Osteoblast (primary cell): Measurements from ENCODE around the gene NOVA2. TPM values are rescaled to one million over a fixed set of nuclear protein-coding genes. Genes with fewer than 3 reads are reported as not detected.

ENCODE experiments used
- DNase-seq: peaks from one replicate; pipeline ENCODE4 v3.0.0; 2011; ENCODE audit warnings: low spot score, mixed read lengths; ENCODE audit not compliant: insufficient read length; ENCODE audit errors: missing footprints
- H2AFZ ChIP-seq: 2 replicates; pipeline ENCODE4 v1.6.0; 2011; ENCODE audit warnings: mild to moderate bottlenecking, low read length
- H3K27ac ChIP-seq: 2 replicates; pipeline ENCODE4 v1.5.1; 2011; ENCODE audit warnings: mild to moderate bottlenecking, low read depth, low read length, moderate library complexity
- H3K27me3 ChIP-seq: 2 replicates; pipeline ENCODE4 v1.6.0; 2012; ENCODE audit warnings: mild to moderate bottlenecking, control low read depth, inconsistent platforms, low read length, moderate library complexity; ENCODE audit not compliant: insufficient read depth
- H3K36me3 ChIP-seq: 2 replicates; pipeline ENCODE4 v1.5.1; 2011; ENCODE audit warnings: mild to moderate bottlenecking, low read length, control low read depth, moderate library complexity; ENCODE audit not compliant: insufficient read depth
- H3K4me1 ChIP-seq: 2 replicates; pipeline ENCODE4 v1.5.1; 2011; ENCODE audit warnings: mild to moderate bottlenecking, low read length, control low read depth, moderate library complexity; ENCODE audit not compliant: insufficient read depth
- H3K4me2 ChIP-seq: 2 replicates; pipeline ENCODE4 v1.6.0; 2011; ENCODE audit warnings: mild to moderate bottlenecking, low read length; ENCODE audit not compliant: insufficient read depth
- H3K4me3 ChIP-seq: fragments of 200-600 bp; sonication (generic); 3 replicates; pipeline ENCODE4 v1.5.1; 2012; ENCODE audit warnings: mild to moderate bottlenecking, low read length, inconsistent platforms; ENCODE audit not compliant: insufficient read depth
- H3K79me2 ChIP-seq: 2 replicates; pipeline ENCODE4 v1.6.0; 2012; ENCODE audit warnings: mild to moderate bottlenecking, low read length, control low read depth, inconsistent platforms; ENCODE audit not compliant: insufficient read depth
- H3K9me3 ChIP-seq: 2 replicates; pipeline ENCODE4 v1.5.1; 2011; ENCODE audit warnings: low read depth, low read length, control low read depth
- H4K20me1 ChIP-seq: 2 replicates; pipeline ENCODE4 v1.6.0; 2012; ENCODE audit warnings: mild to moderate bottlenecking, low read length, control low read depth; ENCODE audit not compliant: insufficient read depth
- total RNA-seq: library from RNA; depleted of rRNA; stranded (reverse); fragments of >200 nt; gene quantifications from 2 replicates; pipeline ENCODE4 v1.2.3, GENCODE V29; 2012
- TF ChIP-seq, protein P1 (sequence below): IDR thresholded peaks from 2 replicates; pipeline ENCODE4 v1.5.1; 2011; ENCODE audit warnings: mild to moderate bottlenecking, low read depth, low read length, moderate library complexity; ENCODE audit errors: extremely low read depth

Gene NOVA2
- total RNA-seq, 1 donor, result not detected

DNA sequence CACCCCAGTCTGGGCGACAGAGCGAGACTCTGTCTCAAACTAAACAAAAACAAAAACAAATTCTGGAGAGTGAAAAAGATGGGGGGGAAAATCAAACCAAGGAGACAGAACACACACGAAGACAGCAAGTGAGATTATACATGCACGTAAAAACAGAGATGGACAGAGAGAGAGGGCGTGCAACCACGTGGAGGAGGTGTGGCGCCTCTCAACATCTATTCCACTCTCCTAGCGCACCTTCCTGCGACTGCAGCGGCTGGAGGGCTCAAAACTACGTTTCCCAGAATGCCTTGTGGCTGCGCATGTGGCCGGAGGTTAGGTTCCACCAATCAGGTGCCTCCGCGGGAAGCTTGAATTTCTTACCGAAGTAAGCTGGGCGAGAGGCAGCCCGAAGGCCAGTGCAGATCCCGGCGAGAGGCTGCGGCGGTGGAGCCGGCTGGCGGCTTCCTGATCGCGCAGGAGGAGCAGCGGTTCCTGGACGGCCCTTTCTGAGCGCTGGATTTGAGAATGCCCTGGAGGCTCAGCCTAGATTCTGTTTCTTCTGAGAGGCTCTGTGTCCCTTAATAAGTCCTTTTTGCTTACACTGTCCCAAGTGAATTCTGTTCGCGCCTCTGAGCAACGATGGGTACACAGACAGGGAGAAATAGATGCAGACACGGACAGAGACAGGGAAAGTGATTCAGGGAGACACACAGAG is 46.0 kb downstream of the NOVA2 start:
- H4K20me1 ChIP-seq, result no peaks in the 10 kb centered on the region
- H3K27me3 ChIP-seq, result no peaks in the 10 kb centered on the region
- peak overlapping the region; percentile 60 for H2AFZ ChIP-seq
- no peaks in the 10 kb centered on the region for H3K4me1 ChIP-seq
- H3K36me3 ChIP-seq, result no peaks in the 10 kb centered on the region
- H3K4me3 ChIP-seq, result peak overlapping the region; percentile 21
- peak; percentile 99 for DNase-seq
- H3K9me3 ChIP-seq, result no peaks in the 10 kb centered on the region
- TF ChIP-seq, protein P1, sequence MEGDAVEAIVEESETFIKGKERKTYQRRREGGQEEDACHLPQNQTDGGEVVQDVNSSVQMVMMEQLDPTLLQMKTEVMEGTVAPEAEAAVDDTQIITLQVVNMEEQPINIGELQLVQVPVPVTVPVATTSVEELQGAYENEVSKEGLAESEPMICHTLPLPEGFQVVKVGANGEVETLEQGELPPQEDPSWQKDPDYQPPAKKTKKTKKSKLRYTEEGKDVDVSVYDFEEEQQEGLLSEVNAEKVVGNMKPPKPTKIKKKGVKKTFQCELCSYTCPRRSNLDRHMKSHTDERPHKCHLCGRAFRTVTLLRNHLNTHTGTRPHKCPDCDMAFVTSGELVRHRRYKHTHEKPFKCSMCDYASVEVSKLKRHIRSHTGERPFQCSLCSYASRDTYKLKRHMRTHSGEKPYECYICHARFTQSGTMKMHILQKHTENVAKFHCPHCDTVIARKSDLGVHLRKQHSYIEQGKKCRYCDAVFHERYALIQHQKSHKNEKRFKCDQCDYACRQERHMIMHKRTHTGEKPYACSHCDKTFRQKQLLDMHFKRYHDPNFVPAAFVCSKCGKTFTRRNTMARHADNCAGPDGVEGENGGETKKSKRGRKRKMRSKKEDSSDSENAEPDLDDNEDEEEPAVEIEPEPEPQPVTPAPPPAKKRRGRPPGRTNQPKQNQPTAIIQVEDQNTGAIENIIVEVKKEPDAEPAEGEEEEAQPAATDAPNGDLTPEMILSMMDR, result no peak
- no peaks in the 10 kb centered on the region for H3K79me2 ChIP-seq
- peak overlapping the region; percentile 52 for H3K4me2 ChIP-seq
- H3K27ac ChIP-seq, result no peak overlapping the region

GRCh38 chr19:45924891-45925447 is 48.7 kb downstream of the NOVA2 start:
- H3K79me2 ChIP-seq, result no peaks in the 10 kb centered on the region
- H3K4me1 ChIP-seq, result no peaks in the 10 kb centered on the region
- no peak overlapping the region for H3K27ac ChIP-seq
- H3K4me3 ChIP-seq, result no peak overlapping the region
- H3K36me3 ChIP-seq, result no peaks in the 10 kb centered on the region
- no peak overlapping the region for H2AFZ ChIP-seq
- peaks cover 8% of the 10 kb centered on the region for H3K27me3 ChIP-seq
- no peak for DNase-seq
- no peak overlapping the region for H3K4me2 ChIP-seq
- TF ChIP-seq, protein P1, result no peak
- H3K9me3 ChIP-seq, result no peaks in the 10 kb centered on the region
- H4K20me1 ChIP-seq, result no peaks in the 10 kb centered on the region

GRCh38 chr19:45922281-45922680 is 51.4 kb downstream of the NOVA2 start:
- no peak overlapping the region for H3K4me2 ChIP-seq
- no peaks in the 10 kb centered on the region for H3K79me2 ChIP-seq
- no peaks in the 10 kb centered on the region for H4K20me1 ChIP-seq
- no peaks in the 10 kb centered on the region for H3K9me3 ChIP-seq
- DNase-seq, result peak; percentile 89
- no peak overlapping the region for H3K27ac ChIP-seq
- H3K4me3 ChIP-seq, result no peak overlapping the region
- H3K4me1 ChIP-seq, result no peaks in the 10 kb centered on the region
- TF ChIP-seq, protein P1, result peak; percentile 27
- no peaks in the 10 kb centered on the region for H3K36me3 ChIP-seq
- H2AFZ ChIP-seq, result no peak overlapping the region
- H3K27me3 ChIP-seq, result peaks cover 22% of the 10 kb centered on the region

DNA sequence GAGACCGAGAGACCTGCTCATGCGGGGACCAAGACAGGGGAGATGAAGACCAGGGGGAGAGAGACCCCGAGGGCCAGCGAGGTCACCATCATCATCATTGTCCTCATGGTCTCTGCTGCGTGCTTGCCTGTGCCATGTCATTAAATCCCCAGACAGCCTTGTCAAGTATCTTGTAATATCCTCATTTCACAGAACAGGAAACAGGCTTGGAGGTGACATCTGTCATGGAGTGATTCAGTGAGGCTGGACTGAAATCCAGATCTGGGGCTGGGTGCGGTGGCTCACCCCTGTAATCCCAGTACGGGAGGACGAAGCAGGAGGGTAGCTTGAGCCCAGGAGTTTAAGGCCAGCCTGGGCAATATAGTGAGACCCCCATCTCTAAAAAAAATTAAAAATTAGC is 53.2 kb downstream of the NOVA2 start:
- H3K27me3 ChIP-seq, result peaks cover 22% of the 10 kb centered on the region

More for the DNA sequence above, 53.2 kb downstream of the NOVA2 start:
- Histone ChIP-seq H3K9me3 (no peaks in the 10 kb centered on the region), H4K20me1 (no peaks in the 10 kb centered on the region), H2AFZ (no peak overlapping the region), H3K4me2 (no peak overlapping the region), H3K79me2 (no peaks in the 10 kb centered on the region), H3K4me3 (no peak overlapping the region), H3K36me3 (no peaks in the 10 kb centered on the region), H3K27ac (no peak overlapping the region), H3K4me1 (no peaks in the 10 kb centered on the region)
- peak; percentile 27 for DNase-seq
- TF ChIP-seq, protein P1, result no peak
